GM10266 (cell line): ENCODE data around the gene DPP4.
A peak's percentile ranks its signal among the peaks of the same experiment; 100 is the strongest.

Source experiments
- DNase-seq: peaks from one replicate; pipeline ENCODE4 v3.0.0; 2012; ENCODE audit errors: extremely low spot score
- TF ChIP-seq, protein P1 (sequence below): IDR thresholded peaks from 2 replicates; pipeline ENCODE4 v1.5.1; 2012; ENCODE audit warnings: mild to moderate bottlenecking, low read depth; ENCODE audit not compliant: control insufficient read depth, insufficient read depth; ENCODE audit errors: missing control alignments

DPP4 gene

DNA sequence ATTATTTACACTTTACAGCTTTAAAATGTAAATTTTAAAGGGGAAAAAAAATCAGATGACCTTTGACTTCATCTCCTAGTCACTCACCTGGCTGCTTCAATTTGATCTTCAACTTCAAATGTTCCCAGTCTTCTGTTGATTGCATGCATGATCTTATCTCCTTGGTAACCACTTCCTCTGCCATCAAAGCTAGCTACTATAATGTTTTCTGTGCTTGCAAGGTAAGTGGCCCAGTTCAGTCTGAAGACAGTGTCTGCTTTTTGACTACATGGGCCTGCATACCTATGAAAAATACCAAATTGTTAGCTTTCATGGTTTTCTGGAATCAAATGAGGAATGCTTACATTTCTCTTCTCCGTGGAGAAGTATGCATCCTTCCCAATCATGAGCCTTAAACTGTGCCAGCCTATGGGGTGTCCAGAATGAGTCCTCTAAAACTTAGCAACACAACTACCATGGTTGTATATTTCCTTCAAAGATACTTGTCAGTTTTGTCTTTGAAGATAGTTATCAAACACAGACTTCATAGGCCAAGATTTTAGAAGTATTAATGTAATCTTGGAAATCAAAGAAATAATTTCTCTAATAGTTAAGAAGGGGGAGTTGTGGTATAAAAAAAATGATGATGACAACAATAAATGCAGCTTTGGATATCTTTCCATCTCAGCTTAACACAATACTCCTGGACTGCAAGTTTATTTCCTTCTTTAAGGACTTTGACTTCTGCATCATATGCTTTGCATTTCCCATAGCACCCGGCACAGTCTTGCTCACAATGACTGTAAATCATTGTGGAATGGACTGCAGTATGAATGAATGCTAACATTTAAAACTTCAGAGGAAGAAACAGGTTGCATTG lies 62.1 kb downstream of the DPP4 start:
- no peak for DNase-seq
- TF ChIP-seq, protein P1, sequence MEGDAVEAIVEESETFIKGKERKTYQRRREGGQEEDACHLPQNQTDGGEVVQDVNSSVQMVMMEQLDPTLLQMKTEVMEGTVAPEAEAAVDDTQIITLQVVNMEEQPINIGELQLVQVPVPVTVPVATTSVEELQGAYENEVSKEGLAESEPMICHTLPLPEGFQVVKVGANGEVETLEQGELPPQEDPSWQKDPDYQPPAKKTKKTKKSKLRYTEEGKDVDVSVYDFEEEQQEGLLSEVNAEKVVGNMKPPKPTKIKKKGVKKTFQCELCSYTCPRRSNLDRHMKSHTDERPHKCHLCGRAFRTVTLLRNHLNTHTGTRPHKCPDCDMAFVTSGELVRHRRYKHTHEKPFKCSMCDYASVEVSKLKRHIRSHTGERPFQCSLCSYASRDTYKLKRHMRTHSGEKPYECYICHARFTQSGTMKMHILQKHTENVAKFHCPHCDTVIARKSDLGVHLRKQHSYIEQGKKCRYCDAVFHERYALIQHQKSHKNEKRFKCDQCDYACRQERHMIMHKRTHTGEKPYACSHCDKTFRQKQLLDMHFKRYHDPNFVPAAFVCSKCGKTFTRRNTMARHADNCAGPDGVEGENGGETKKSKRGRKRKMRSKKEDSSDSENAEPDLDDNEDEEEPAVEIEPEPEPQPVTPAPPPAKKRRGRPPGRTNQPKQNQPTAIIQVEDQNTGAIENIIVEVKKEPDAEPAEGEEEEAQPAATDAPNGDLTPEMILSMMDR, result no peak

GRCh38 chr2:162009543-162009942 lies 64.5 kb downstream of the DPP4 start:
- TF ChIP-seq, protein P1, result no peak
- no peak for DNase-seq

DNA sequence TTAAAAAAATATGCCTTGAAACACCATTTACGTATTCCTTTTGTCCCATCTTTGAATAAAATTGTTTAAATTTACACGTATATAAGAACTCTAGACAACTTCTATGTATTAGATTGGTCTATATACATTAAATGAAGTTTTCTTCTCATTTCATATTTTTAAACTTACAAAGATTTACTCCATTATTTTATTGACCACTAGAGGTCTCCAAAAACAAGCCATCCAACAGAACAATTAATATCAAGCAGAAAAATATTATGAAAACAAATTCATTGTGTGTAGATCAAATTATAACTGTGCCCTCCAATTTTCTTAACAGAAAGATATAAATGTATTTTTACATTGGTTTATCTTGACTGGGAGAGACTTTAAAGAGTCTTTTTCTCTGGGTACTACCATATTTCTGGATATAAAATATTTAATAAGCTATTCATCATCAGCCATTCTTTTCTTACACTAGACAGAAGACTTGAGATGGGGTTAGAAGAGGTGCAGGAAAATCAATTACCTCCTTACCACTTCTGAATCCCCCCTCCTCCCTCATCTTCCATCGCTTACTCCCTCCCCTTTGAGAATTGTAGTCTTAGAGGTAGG lies 66.5 kb downstream of the DPP4 start:
- no peak for DNase-seq
- TF ChIP-seq, protein P1, result peak; percentile 15

GRCh38 chr2:162006337-162006736 lies 67.7 kb downstream of the DPP4 start:
- TF ChIP-seq, protein P1, result no peak
- DNase-seq, result no peak

GRCh38 chr2:162004031-162004430 lies 70.0 kb downstream of the DPP4 start:
- DNase-seq, result no peak

GRCh38 chr2:162002623-162003235 lies 71.3 kb downstream of the DPP4 start:
- TF ChIP-seq, protein P1, result no peak
- no peak for DNase-seq

More at GRCh38 chr2:162004031-162004430, 70.0 kb downstream of the DPP4 start:
- TF ChIP-seq, protein P1, result no peak
